Small intestine (tissue), 7 donors: ENCODE results near the gene COL25A1. TPM values are rescaled to one million over a fixed set of nuclear protein-coding genes. Genes with fewer than 3 reads are reported as not detected.

Experiments used
- DNase-seq, 2 donors: peaks; one replicate each; pipeline versions ENCODE4 v3.0.0 to v3.0.0-alpha.2; 2013
- FAIRE-seq: peaks from 2 replicates; lab custom pipeline; 2012; peaks lifted over from hg19 to GRCh38; lab: Jason Lieb, UNC
- H3K27ac ChIP-seq, 3 donors: one replicate each; pipeline ENCODE4 v1.5.1; 2013; ENCODE audit warnings: low read length in 2 of 3, mild to moderate bottlenecking in 2 of 3, control low read depth in 1 of 3, inconsistent platforms in 1 of 3, low read depth in 1 of 3, moderate library complexity in 1 of 3
- H3K27me3 ChIP-seq, 3 donors: one replicate each; pipeline ENCODE4 v1.6.1; 2013; ENCODE audit warnings: low read length in 3 of 3, inconsistent platforms in 1 of 3; ENCODE audit not compliant: control insufficient read depth in 3 of 3, insufficient read depth in 3 of 3
- H3K36me3 ChIP-seq, 3 donors: one replicate each; pipeline ENCODE4 v1.6.1; 2013; ENCODE audit warnings: low read length in 3 of 3, inconsistent platforms in 1 of 3, low read depth in 1 of 3, mild to moderate bottlenecking in 1 of 3, moderate library complexity in 1 of 3; ENCODE audit not compliant: control insufficient read depth in 3 of 3, insufficient read depth in 2 of 3
- H3K4me1 ChIP-seq, 3 donors: one replicate each; pipeline ENCODE4 v1.6.1; 2013; ENCODE audit warnings: low read length in 2 of 3, inconsistent platforms in 1 of 3, low read depth in 1 of 3, mild to moderate bottlenecking in 1 of 3, moderate library complexity in 1 of 3; ENCODE audit not compliant: control insufficient read depth in 3 of 3, insufficient read depth in 2 of 3
- H3K4me3 ChIP-seq, 3 donors: one replicate each; pipeline ENCODE4 v1.5.1; 2013; ENCODE audit warnings: low read length in 3 of 3, control low read depth in 1 of 3, inconsistent platforms in 1 of 3, low read depth in 1 of 3, mild to moderate bottlenecking in 1 of 3, moderate library complexity in 1 of 3
- H3K9me3 ChIP-seq, 2 donors: one replicate each; pipeline ENCODE4 v1.6.1; 2013; ENCODE audit warnings: low read depth in 1 of 2, low read length in 1 of 2; ENCODE audit not compliant: control insufficient read depth in 2 of 2, insufficient read depth in 1 of 2
- WGBS, 3 donors: extraction: QIAGEN DNeasy Blood & Tissue Kit; methylation state at CpG; one replicate each; pipeline ENCODE4 v1.1.7; 2013; 5-methylcytosine and 5-hydroxymethylcytosine counted together
- polyA plus RNA-seq, 4 donors: library from polyadenylated mRNA; stranded (reverse) in 3 of 4; unstranded in 1 of 4; fragments of 200-250 nt in 3 of 4; fragments of 120-200 nt in 1 of 4; gene quantifications; one replicate each; pipeline versions ENCODE4 v1.2.1 to v1.2.3, GENCODE V29; 2013
- donor health status: healthy with polysubstance abuse.
- donor health status: control.
- donor health status: control.
- donor health status: Bipolar disorder and iron deficiency.
- donor health status: healthy.

Gene COL25A1
- polyA plus RNA-seq, 4 donors, result 0.24 to 6.2 (median 2.5) TPM

DNA sequence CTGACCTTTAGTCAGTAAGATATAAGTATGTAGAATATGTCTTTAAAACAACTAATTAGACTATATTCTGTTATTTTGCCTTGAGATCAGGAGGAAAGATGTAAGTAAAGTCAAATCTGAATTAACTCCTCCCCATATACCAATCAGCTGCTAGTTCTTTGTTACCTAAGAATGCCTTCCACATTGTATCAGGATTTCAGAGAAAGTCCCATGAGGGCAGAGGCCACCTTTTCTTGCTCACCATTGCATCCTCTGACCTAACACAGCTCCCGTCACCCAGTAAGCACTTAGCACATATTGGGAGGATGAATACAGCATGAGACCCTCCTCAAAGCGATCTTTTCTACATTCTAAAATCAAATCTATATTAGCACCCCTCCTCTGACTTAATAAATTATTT, 87.0 kb downstream of the COL25A1 start:
- no peaks in the 10 kb centered on the region for H3K36me3 ChIP-seq
- no peak overlapping the region for H3K27ac ChIP-seq
- FAIRE-seq (no peak), DNase-seq (no peak)
- H3K9me3 ChIP-seq, result no peaks in the 10 kb centered on the region
- 65 to 87% (median 79%) methylated on average over 2 of the region's 2 CpGs for WGBS, 3 donors
- H3K27me3 ChIP-seq, result no peaks in the 10 kb centered on the region
- no peaks in the 10 kb centered on the region for H3K4me1 ChIP-seq
- H3K4me3 ChIP-seq, result no peak overlapping the region

DNA sequence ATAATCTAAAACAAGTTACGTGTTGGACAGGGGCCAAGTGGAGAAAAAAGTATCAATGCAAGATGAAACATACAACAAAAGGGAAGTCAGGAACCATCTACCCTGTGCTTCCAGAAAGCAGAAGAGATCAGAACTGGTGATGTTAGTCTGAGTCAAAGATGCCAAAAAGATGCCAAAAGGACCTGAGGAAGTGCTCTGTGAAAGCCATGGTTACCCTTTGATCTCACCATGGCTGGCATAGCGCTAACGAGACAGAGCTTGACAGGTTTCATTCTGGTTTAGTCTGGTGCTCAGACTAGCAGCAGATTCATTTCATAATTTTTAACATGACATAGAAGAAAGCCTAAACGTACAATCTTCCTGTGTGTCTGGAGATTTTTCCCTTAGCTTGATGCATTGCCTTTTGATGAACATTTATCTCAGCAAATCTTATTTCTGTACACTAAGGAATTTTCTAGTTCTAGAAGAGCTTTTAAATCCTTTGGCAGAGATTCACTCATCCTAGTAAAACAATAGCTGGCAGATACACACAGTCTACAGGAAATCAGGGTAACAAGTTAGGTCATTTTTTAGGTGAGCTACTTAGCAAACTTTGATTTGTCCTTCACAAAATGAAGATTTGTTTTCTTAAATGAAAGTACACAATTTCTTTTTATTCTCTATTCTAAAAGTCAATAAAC, 87.7 kb downstream of the COL25A1 start:
- FAIRE-seq, result no peak

DNA sequence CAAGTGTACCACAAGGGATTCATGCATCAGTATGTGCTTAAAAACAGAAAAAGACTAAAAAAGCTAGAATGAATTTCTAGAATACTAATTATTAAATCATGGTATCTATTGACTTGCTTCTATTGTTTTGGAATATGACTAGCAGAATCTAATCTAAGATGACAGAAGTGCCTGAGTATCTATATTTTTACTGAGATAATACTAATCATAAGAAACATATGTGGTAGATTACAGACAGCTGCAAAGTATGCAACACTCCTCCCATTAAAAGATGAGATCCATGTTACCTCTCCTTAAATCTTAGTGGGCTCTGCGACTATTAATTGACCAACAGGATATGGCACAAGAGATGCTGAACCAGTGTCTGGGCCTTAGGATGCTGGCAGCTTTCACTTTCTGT, 89.4 kb downstream of the COL25A1 start:
- no peak overlapping the region for H3K27ac ChIP-seq
- WGBS, 3 donors, result 74 to 95% (median 83%) methylated on average over 1 of the region's 1 CpG
- H3K4me3 ChIP-seq, result no peak overlapping the region
- H3K36me3 ChIP-seq, result no peaks in the 10 kb centered on the region
- no peak for FAIRE-seq
- no peaks in the 10 kb centered on the region for H3K27me3 ChIP-seq
- no peak for DNase-seq
- H3K4me1 ChIP-seq, result no peaks in the 10 kb centered on the region
- H3K9me3 ChIP-seq, result no peaks in the 10 kb centered on the region

More for the DNA sequence above, 87.7 kb downstream of the COL25A1 start:
- Histone ChIP-seq H3K9me3 (no peaks in the 10 kb centered on the region), H3K4me1 (no peaks in the 10 kb centered on the region), H3K4me3 (no peak overlapping the region), H3K36me3 (no peaks in the 10 kb centered on the region), H3K27me3 (no peaks in the 10 kb centered on the region), H3K27ac (no peak overlapping the region)
- DNase-seq, result no peak
- WGBS, 3 donors, result 69 to 70% (median 70%) methylated on average over 4 of the region's 4 CpGs

DNA sequence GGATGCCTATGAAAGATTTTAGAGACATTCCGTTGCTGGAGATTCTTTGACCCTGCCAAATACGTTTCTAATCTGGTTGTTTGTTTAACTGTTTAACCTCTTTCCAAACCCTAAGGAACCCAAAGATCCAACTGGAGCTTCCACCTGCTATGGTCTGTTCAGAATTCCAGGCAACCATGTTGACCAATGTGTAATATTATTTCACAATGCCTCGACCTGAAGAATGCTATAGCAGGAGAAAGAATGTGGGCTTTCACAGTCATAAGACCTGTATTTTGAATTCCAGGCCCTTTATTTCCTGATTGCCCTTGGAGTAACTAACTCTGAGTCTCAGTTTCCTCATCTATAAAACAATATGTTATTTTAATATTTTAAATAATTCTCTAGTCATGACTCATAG, 90.8 kb downstream of the COL25A1 start:
- Histone ChIP-seq H3K4me1 (no peaks in the 10 kb centered on the region), H3K27ac (no peak overlapping the region), H3K27me3 (no peaks in the 10 kb centered on the region), H3K36me3 (no peaks in the 10 kb centered on the region), H3K9me3 (no peaks in the 10 kb centered on the region), H3K4me3 (no peak overlapping the region)
- FAIRE-seq (no peak), DNase-seq (no peak)
- 34 to 39% (median 36%) methylated on average over 3 of the region's 3 CpGs for WGBS, 3 donors

DNA sequence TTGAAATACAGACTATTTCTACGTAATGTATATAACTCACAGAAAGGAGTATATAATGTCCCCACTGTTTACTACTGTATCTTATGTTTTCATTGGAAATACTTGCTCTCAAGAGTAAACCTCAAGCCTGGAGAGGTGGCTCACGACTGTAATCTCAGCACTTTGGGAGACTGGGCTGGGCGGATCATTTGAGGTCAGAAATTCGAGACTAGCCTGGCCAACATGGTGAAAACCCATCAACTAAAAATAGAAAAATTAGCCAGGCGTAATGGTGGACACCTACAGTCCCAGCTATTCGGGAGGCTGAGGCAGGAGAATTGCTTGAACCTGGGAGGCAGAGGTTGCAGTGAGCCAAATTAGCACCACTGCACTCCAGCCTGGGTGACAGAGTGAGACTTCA, 92.8 kb downstream of the COL25A1 start:
- H3K4me3 ChIP-seq, result no peak overlapping the region
- H3K36me3 ChIP-seq, result no peaks in the 10 kb centered on the region
- 67 to 74% (median 69%) methylated on average over 6 of the region's 6 CpGs for WGBS, 3 donors
- no peak for DNase-seq
- no peak for FAIRE-seq
- H3K4me1 ChIP-seq, result no peaks in the 10 kb centered on the region
- no peaks in the 10 kb centered on the region for H3K27me3 ChIP-seq
- H3K9me3 ChIP-seq, result no peaks in the 10 kb centered on the region
- no peak overlapping the region for H3K27ac ChIP-seq

DNA sequence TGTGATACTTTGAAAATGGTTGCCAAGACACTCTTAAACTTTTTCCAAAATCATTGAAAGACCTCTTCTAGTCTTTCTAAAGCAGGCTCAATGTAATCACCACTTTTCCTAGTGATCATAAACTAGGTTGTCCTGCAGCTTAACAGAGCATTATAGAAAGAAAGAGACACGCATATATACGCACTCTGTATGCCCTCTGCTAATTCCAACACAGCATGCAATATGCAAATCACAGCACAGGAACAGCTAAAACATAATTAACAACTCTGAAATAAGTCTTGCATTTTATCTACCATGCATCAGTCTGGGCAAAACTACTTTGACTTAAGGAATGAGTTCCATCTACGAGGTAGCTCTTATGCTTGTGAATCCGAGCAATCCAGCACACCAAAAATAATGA, 94.6 kb downstream of the COL25A1 start:
- Histone ChIP-seq H3K27me3 (no peaks in the 10 kb centered on the region), H3K27ac (no peak overlapping the region), H3K9me3 (no peaks in the 10 kb centered on the region), H3K36me3 (no peaks in the 10 kb centered on the region), H3K4me3 (no peak overlapping the region), H3K4me1 (no peaks in the 10 kb centered on the region)
- 80 to 89% (median 86%) methylated on average over 4 of the region's 4 CpGs for WGBS, 3 donors
- DNase-seq (no peak), FAIRE-seq (no peak)

DNA sequence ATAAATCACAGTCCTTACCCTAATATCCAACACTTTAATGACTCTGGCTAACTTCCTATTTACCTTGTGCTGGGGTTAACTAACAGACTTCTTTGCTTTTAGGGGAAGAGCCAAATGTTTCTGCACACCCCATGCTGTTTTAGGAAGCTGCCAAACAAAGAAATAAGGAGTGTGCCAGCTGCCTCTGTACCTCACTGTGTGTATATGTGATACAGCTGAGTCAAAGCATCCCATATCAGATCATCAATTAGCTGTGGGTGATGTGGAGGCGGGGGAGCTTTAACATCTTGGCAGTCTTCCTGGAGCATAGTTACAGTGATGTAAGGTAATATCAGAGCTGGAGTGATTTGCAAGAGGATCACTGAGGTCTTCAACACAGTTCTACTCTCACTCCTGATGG, 95.4 kb downstream of the COL25A1 start:
- Histone ChIP-seq H3K36me3 (no peaks in the 10 kb centered on the region), H3K9me3 (no peaks in the 10 kb centered on the region), H3K27ac (no peak overlapping the region), H3K4me3 (no peak overlapping the region), H3K27me3 (no peaks in the 10 kb centered on the region), H3K4me1 (no peaks in the 10 kb centered on the region)
- 24 to 56% (median 55%) methylated on average over 1 of the region's 1 CpG for WGBS, 3 donors
- FAIRE-seq (no peak), DNase-seq (no peak)

DNA sequence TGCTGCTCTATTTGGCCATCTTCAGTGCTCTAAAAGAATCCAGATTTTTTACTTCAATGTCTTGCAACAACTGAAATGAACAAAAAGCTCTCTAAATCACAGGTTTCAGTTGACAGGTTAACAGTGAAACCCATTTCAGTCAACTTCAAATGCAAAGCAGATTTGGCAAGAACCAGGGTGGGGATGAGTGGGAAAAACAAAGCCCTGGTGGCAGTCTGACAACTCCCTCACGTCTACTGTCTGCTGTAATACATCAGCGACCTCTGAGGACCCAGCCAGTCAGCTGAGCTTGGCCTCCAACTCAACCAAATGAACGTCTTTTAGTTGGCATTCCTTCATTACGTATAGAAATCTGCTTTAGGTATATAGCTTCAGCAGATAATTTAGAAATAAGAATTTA, 95.8 kb downstream of the COL25A1 start:
- FAIRE-seq (no peak), DNase-seq (no peak)
- H3K27ac ChIP-seq, result no peak overlapping the region
- WGBS, 3 donors, result 52 to 61% (median 61%) methylated on average over 4 of the region's 4 CpGs
- H3K9me3 ChIP-seq, result no peaks in the 10 kb centered on the region
- H3K4me3 ChIP-seq, result no peak overlapping the region
- H3K36me3 ChIP-seq, result no peaks in the 10 kb centered on the region
- no peaks in the 10 kb centered on the region for H3K4me1 ChIP-seq
- no peaks in the 10 kb centered on the region for H3K27me3 ChIP-seq

DNA sequence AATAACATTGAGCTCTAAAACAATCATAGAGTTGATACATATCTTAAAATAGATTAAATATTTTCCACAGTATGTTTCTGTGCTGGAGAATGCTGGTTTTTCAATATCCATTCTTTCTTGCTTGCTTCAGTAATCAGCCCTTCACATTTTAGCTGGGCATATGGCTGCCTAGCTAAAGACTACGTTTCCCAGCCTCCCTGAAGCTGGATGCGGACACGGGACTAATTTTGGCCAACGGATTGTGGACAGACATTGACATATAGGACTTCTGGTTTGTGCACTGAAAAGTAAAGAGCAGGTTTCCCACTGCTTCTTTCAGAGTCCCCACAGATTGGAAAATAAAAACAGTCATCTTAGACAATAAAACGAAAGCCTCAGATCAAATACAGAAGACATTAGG, 97.3 kb downstream of the COL25A1 start:
- H3K4me1 ChIP-seq, result no peaks in the 10 kb centered on the region
- H3K27ac ChIP-seq, result no peak overlapping the region
- H3K27me3 ChIP-seq, result no peaks in the 10 kb centered on the region
- WGBS, 3 donors, result 73 to 78% (median 74%) methylated on average over 5 of the region's 5 CpGs
- no peak for DNase-seq
- H3K4me3 ChIP-seq, result no peak overlapping the region
- no peaks in the 10 kb centered on the region for H3K36me3 ChIP-seq
- no peaks in the 10 kb centered on the region for H3K9me3 ChIP-seq
- FAIRE-seq, result no peak
